ENCODE measurements around the gene ZMIZ1.

Gene ZMIZ1

GRCh38 chr10:79201706-79202105, 132.9 kb downstream of the ZMIZ1 start:
- TF ChIP-seq MYC (IDR thresholded peaks at IDR 0.05; ENCODE audit: low read depth, low read length) = no peak
- TF ChIP-seq, protein P1, sequence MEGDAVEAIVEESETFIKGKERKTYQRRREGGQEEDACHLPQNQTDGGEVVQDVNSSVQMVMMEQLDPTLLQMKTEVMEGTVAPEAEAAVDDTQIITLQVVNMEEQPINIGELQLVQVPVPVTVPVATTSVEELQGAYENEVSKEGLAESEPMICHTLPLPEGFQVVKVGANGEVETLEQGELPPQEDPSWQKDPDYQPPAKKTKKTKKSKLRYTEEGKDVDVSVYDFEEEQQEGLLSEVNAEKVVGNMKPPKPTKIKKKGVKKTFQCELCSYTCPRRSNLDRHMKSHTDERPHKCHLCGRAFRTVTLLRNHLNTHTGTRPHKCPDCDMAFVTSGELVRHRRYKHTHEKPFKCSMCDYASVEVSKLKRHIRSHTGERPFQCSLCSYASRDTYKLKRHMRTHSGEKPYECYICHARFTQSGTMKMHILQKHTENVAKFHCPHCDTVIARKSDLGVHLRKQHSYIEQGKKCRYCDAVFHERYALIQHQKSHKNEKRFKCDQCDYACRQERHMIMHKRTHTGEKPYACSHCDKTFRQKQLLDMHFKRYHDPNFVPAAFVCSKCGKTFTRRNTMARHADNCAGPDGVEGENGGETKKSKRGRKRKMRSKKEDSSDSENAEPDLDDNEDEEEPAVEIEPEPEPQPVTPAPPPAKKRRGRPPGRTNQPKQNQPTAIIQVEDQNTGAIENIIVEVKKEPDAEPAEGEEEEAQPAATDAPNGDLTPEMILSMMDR (IDR thresholded peaks at IDR 0.05; ENCODE audit: low read depth, low read length) = no peak
- TF ChIP-seq POLR2A (IDR thresholded peaks at IDR 0.05; ENCODE audit: extremely low read depth, insufficient read length) = no peak
- TF ChIP-seq, protein P2, sequence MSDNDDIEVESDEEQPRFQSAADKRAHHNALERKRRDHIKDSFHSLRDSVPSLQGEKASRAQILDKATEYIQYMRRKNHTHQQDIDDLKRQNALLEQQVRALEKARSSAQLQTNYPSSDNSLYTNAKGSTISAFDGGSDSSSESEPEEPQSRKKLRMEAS (IDR thresholded peaks at IDR 0.05; ENCODE audit: low read depth, low read length) = no peak
- DNase-seq (ENCODE audit: low read depth) = no peak
- H3K4me3 ChIP-seq (ENCODE audit: low read depth, low read length) = no peak overlapping the region

- DNase-seq (ENCODE audit: low read depth) = peak; percentile 80
- TF ChIP-seq POLR2A (IDR thresholded peaks at IDR 0.05; ENCODE audit: extremely low read depth, insufficient read length) (no peak), MYC (IDR thresholded peaks at IDR 0.05; ENCODE audit: low read depth, low read length) (no peak)
- TF ChIP-seq, protein P1 (IDR thresholded peaks at IDR 0.05; ENCODE audit: low read depth, low read length) = peak; percentile 81
- TF ChIP-seq, protein P2 (IDR thresholded peaks at IDR 0.05; ENCODE audit: low read depth, low read length) = no peak
- no peak overlapping the region for H3K4me3 ChIP-seq (ENCODE audit: low read depth, low read length)
These were observed 133.6 kb downstream of the ZMIZ1 start for GRCh38 chr10:79202188-79203013.

GRCh38 chr10:79203014-79203644, 134.4 kb downstream of the ZMIZ1 start:
- DNase-seq (ENCODE audit: low read depth) = no peak
- TF ChIP-seq POLR2A (IDR thresholded peaks at IDR 0.05; ENCODE audit: extremely low read depth, insufficient read length) = no peak
- TF ChIP-seq, protein P1 (IDR thresholded peaks at IDR 0.05; ENCODE audit: low read depth, low read length) = no peak
- TF ChIP-seq MYC (IDR thresholded peaks at IDR 0.05; ENCODE audit: low read depth, low read length) = no peak
- TF ChIP-seq, protein P2 (IDR thresholded peaks at IDR 0.05; ENCODE audit: low read depth, low read length) = no peak

GRCh38 chr10:79203833-79204232, 135.1 kb downstream of the ZMIZ1 start:
- H3K4me3 ChIP-seq (ENCODE audit: low read depth, low read length) = no peak overlapping the region
- DNase-seq (ENCODE audit: low read depth) = no peak
- no peak for TF ChIP-seq MYC (IDR thresholded peaks at IDR 0.05; ENCODE audit: low read depth, low read length)
- TF ChIP-seq, protein P1 (IDR thresholded peaks at IDR 0.05; ENCODE audit: low read depth, low read length) = no peak
- TF ChIP-seq, protein P2 (IDR thresholded peaks at IDR 0.05; ENCODE audit: low read depth, low read length) = no peak
- TF ChIP-seq POLR2A (IDR thresholded peaks at IDR 0.05; ENCODE audit: extremely low read depth, insufficient read length) = no peak

More at GRCh38 chr10:79203014-79203644, 134.4 kb downstream of the ZMIZ1 start:
- H3K4me3 ChIP-seq (ENCODE audit: low read depth, low read length) = no peak overlapping the region

- no peak for DNase-seq (ENCODE audit: low read depth)
- no peak overlapping the region for H3K4me3 ChIP-seq (ENCODE audit: low read depth, low read length)
- TF ChIP-seq, protein P1 (IDR thresholded peaks at IDR 0.05; ENCODE audit: low read depth, low read length) = no peak
- TF ChIP-seq POLR2A (IDR thresholded peaks at IDR 0.05; ENCODE audit: extremely low read depth, insufficient read length) (no peak), MYC (IDR thresholded peaks at IDR 0.05; ENCODE audit: low read depth, low read length) (no peak)
- TF ChIP-seq, protein P2 (IDR thresholded peaks at IDR 0.05; ENCODE audit: low read depth, low read length) = no peak
These were observed 137.7 kb downstream of the ZMIZ1 start for GRCh38 chr10:79206300-79207095.

All from NB4 (cell line).